Skin epidermis (tissue), 12 donors: ENCODE measurements around the gene THOC6.
"Not testable (repeated sequence)": the region's sequence is repeated elsewhere in the genome, so short reads cannot be mapped to it uniquely, and the experiment has no call there.

Source experiments
- H3K27ac ChIP-seq, 21 experiments: fragments of 200-600 bp; sonication (generic) in 11 of 21; one replicate each; pipeline ENCODE4 v1.5.0; 2020; ENCODE audit warnings: mild to moderate bottlenecking in 3 of 21, inconsistent platforms in 2 of 21, moderate library complexity in 2 of 21
- H3K4me3 ChIP-seq, 7 experiments: fragments of 200-600 bp; sonication (generic) in 2 of 7; one replicate each; pipeline ENCODE4 v1.5.0; 2020; ENCODE audit warnings: inconsistent platforms in 2 of 7, mild to moderate bottlenecking in 2 of 7, moderate library complexity in 1 of 7

The THOC6 gene

GRCh38 chr16:3060339-3061127 lies 36.7 kb downstream of the THOC6 start:
- no peak overlapping the region for H3K4me3 ChIP-seq
- H3K27ac ChIP-seq: peak overlapping the region in 13 of 21 experiments; percentile 8 to 96 (median 91)

GRCh38 chr16:3062553-3062952 lies 38.7 kb downstream of the THOC6 start:
- no peak overlapping the region for H3K27ac ChIP-seq
- H3K4me3 ChIP-seq: no peak overlapping the region

GRCh38 chr16:3063625-3064386 lies 40.0 kb downstream of the THOC6 start:
- Histone ChIP-seq H3K4me3 (no peak overlapping the region), H3K27ac (peak overlapping the region in 4 of 21 experiments; percentile 80 to 95 (median 89))

- Histone ChIP-seq H3K4me3 (peak within 1 kb of the TSS; percentile 34 to 49 (median 38)), H3K27ac (peak within 1 kb of the TSS in 20 of 21 experiments; percentile 34 to 95 (median 66))
Measured at GRCh38 chr16:3065069-3065741, 41.4 kb downstream of the THOC6 start, which contains the start of gene IL32. Gene IL32, plus strand, starts transcription at chr16:3065640. Its CDS starts 172 bp downstream, at chr16:3065812.

- H3K27ac ChIP-seq: peak overlapping the region in 20 of 21 experiments; percentile 28 to 95 (median 66)
- H3K4me3 ChIP-seq: peak overlapping the region; percentile 34 to 49 (median 38)
Measured at GRCh38 chr16:3065742-3066439, 42.1 kb downstream of the THOC6 start.

GRCh38 chr16:3066440-3066748 lies 42.6 kb downstream of the THOC6 start:
- peak overlapping the region; percentile 34 to 49 (median 38) for H3K4me3 ChIP-seq
- peak overlapping the region in 16 of 21 experiments; percentile 12 to 95 (median 68) for H3K27ac ChIP-seq

GRCh38 chr16:3068487-3068886 lies 44.7 kb downstream of the THOC6 start:
- Histone ChIP-seq H3K27ac (peak overlapping the region in 9 of 21 experiments; percentile 18 to 95 (median 85)), H3K4me3 (peak overlapping the region in 5 of 7 experiments; percentile 34 to 49 (median 45))

GRCh38 chr16:3069146-3069545 lies 45.3 kb downstream of the THOC6 start:
- not testable (repeated sequence) for H3K27ac ChIP-seq, H3K4me3 ChIP-seq

- no peak overlapping the region for H3K4me3 ChIP-seq
- H3K27ac ChIP-seq: peak overlapping the region in 3 of 21 experiments; percentile 1 to 97 (median 48)
Measured at GRCh38 chr16:3070608-3071111, 46.8 kb downstream of the THOC6 start.

GRCh38 chr16:3071655-3072054 lies 47.8 kb downstream of the THOC6 start:
- H3K4me3 ChIP-seq: no peak overlapping the region
- peak overlapping the region in 5 of 21 experiments; percentile 7 to 97 (median 29) for H3K27ac ChIP-seq

- peak overlapping the region in 4 of 21 experiments; percentile 7 to 97 (median 38) for H3K27ac ChIP-seq
- H3K4me3 ChIP-seq: not testable (repeated sequence)
Measured at GRCh38 chr16:3072148-3072547, 48.3 kb downstream of the THOC6 start.

- peak overlapping the region in 7 of 21 experiments; percentile 60 to 97 (median 89) for H3K27ac ChIP-seq
- not testable (repeated sequence) for H3K4me3 ChIP-seq
Measured at GRCh38 chr16:3072576-3073263, 48.9 kb downstream of the THOC6 start.

- Histone ChIP-seq H3K27ac (peak overlapping the region in 10 of 21 experiments; percentile 17 to 97 (median 70)), H3K4me3 (no peak overlapping the region)
Measured at GRCh38 chr16:3073448-3073847, 49.6 kb downstream of the THOC6 start.

- no peak overlapping the region for H3K4me3 ChIP-seq
- H3K27ac ChIP-seq: peak overlapping the region in 17 of 21 experiments; percentile 1 to 97 (median 79)
Measured at GRCh38 chr16:3074860-3075522, 51.2 kb downstream of the THOC6 start.

- Histone ChIP-seq H3K4me3 (no peak overlapping the region), H3K27ac (peak overlapping the region in 17 of 21 experiments; percentile 1 to 97 (median 79))
Measured at GRCh38 chr16:3075523-3075915, 51.7 kb downstream of the THOC6 start.

- H3K27ac ChIP-seq: peak overlapping the region in 15 of 21 experiments; percentile 1 to 97 (median 81)
- not testable (repeated sequence) for H3K4me3 ChIP-seq
Measured at GRCh38 chr16:3075946-3076345, 52.1 kb downstream of the THOC6 start.

- no peak overlapping the region for H3K4me3 ChIP-seq
- H3K27ac ChIP-seq: peak overlapping the region in 13 of 21 experiments; percentile 1 to 97 (median 81)
Measured at GRCh38 chr16:3076577-3076976, 52.7 kb downstream of the THOC6 start.
